C4-2B (cell line): ENCODE data around the gene DYRK1A.

ENCODE experiments used
- CTCF ChIP-seq: fragments of 450-650 bp; conservative IDR thresholded peaks from 2 replicates; pipeline ENCODE4 v1.5.1; 2017; ENCODE audit warnings: mild to moderate bottlenecking
- ZFX ChIP-seq: fragments of 450-650 bp; IDR thresholded peaks from 2 replicates; pipeline ENCODE4 v1.6.1; 2017

- TF ChIP-seq CTCF = no peak
- TF ChIP-seq ZFX = no peak
These were observed 68.5 kb downstream of the DYRK1A start for GRCh38 chr21:37435120-37435519.
